HG03520 (cell line): Measurements from ENCODE around the gene ATP13A4.

Source experiments
- ATAC-seq: cut with Tn5 transposase; IDR thresholded peaks from one replicate; pipeline ENCODE4 v1.9.1; 2021; ENCODE audit warnings: mild to moderate bottlenecking, moderate library complexity; ENCODE audit not compliant: unreplicated experiment

The ATP13A4 gene

DNA sequence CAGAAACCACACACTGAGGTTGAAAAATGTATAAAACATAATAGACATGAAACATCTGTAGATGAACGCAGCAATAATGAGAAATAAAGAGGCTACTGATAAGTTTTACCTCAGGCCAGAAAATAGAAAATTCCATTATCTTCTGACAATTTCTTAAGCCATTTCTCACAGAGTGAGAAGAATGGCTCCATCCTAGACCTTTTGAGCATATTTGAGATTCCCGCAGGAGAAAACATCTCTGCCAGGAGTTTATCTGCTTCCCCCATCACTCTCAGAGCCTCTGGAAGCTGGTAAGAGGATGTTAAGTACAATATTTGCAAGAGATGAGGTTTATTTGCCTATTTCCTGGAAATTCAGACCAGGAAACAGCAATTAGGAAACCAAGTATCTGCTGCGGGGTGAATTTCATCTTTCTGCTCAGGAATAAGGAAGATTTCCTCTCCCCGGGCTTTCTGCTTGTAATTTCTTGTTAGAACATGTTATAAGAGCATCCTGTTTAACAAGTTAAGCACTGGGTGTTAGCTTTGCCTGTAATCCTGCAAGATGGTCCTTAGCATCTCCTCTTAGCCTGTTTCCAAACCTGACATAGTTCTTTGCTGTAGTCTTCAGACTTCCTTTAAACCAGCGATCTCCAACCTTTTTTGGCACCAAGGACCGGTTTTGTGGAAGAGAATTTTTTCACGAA lies 54.8 kb downstream of the ATP13A4 start:
- no peak for ATAC-seq

DNA sequence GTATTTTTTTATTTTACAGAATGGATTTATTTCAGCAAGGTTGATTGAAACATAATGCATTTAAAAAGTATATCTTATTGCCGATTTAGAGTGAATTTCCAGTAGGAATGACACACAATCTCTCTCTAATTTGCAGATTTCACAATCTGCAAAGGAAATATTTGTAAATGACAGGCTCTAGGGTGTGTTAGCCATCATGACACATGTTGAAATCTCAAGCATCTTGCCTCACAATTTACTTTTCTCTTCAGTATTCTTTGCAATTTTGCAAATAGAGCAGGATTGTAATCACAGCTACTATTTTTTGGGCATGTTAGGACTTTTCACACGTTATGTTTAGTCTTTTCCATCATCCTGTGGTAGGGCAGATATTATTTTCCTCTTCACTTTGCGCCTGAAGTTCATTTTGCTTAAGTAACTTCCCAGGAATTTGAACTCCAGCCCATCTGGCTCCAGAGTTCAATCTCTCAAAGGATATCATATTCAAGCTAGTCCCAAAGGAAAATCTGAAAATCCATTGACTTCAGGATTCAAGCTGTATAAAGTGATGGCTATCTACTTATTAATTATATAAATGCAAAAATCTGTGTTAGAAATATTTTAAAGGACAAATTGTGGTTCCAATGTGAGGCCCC lies 55.4 kb downstream of the ATP13A4 start:
- ATAC-seq, result no peak

GRCh38 chr3:193498215-193498614 lies 56.5 kb downstream of the ATP13A4 start:
- no peak for ATAC-seq

DNA sequence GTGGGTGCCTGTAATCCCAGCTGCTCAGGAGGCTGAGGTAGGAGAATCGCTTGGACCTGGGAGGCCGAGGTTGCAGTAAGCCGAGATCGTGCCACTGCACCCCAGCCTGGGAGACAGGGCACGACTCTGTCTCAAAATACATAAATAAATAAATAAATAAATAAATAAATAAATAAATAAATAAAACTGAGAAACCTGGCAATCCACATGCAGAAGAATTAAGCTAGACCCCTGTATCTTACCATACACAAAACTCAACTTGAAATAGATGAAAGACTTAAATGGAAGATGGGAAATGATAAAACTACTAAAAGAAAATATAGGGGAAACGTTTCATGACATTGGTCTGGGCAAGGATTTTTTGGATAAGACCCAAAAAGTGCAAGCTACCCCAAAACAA lies 58.0 kb downstream of the ATP13A4 start:
- no peak for ATAC-seq

DNA sequence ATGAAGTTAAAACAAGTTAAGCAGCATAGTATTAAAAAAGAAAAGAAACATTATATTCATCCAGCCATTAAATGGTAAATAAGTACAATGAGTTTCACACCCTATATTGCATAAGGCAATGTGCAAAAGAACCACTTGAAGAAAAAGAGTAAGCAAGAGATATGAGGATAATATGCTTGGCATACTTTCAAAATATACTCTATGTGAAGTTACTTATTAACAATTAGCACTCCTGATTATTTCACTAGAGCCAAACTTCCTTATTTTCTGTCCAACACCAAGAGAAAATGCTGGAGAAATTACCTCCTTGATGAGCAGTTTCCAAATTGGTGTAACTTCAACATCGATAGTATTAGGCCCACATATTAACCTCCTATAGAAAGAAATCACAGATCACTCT lies 63.7 kb downstream of the ATP13A4 start:
- ATAC-seq, result no peak

- ATAC-seq, result no peak
Observed at GRCh38 chr3:193490580-193490979, 64.1 kb downstream of the ATP13A4 start.

DNA sequence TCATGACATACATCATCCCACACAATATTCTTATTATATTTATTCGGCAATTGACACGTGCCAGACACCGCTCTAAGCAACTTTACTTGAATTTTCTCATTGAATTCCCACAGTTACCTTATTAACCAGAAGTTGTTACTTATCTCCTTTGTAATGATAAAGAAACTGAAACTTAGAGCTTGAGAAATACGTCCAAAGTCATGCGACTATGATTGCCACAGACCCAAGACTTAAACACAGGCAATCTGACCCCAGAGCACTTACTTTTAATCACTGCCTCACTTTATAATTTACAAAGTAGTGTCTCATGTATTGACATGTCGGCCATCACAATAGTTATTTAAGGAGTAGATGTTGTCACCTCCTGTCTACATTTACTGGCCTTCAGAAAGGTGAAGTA lies 64.7 kb downstream of the ATP13A4 start:
- ATAC-seq, result no peak

DNA sequence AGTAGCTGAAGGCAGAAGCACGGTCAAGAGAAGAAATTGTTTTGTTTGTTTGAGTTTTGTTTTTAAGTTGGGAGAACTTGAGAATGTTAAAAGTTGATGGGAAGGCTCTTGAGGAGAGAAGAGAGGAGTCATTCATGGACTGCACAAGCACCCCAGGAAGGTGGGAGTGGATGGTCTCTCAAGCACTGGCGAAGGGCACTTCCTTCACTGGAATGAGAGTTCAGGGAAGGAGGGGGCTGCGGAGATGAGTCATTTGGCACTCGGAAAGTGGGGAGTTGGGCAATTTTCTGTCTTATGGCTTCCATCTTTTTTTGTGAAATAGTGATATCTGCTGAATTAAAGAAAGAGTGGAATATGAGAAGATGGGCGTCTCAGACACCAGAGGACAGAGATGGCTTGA lies 66.0 kb downstream of the ATP13A4 start:
- no peak for ATAC-seq

GRCh38 chr3:193483988-193484539 lies 70.6 kb downstream of the ATP13A4 start:
- no peak for ATAC-seq

- ATAC-seq, result no peak
Observed at GRCh38 chr3:193481436-193481835, 73.3 kb downstream of the ATP13A4 start.

- no peak for ATAC-seq
Observed at GRCh38 chr3:193474446-193474845, 80.2 kb downstream of the ATP13A4 start.

DNA sequence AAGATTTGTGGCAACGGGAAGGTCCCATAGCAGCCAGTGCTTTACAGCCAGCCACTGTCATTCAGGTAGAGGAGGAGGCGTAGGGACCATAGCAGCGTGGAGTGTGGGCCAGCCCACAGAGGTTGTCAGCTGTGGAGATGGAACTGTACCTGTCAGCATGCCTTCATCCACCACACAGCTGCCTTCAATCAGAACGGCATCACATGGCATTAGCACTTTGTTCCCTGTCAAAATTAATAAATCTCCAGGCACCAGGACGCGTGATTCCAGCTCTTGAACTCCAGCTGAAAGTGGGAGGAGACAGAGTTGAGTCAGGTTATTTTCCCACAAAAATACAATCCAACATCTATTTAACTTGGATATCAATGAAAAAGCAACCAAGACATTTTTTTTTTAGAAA lies 84.0 kb downstream of the ATP13A4 start:
- no peak for ATAC-seq

GRCh38 chr3:193465992-193466608 lies 88.6 kb downstream of the ATP13A4 start:
- no peak for ATAC-seq

- ATAC-seq, result no peak
Observed at GRCh38 chr3:193464889-193465288, 89.8 kb downstream of the ATP13A4 start.

GRCh38 chr3:193457526-193457925 lies 97.2 kb downstream of the ATP13A4 start:
- no peak for ATAC-seq

DNA sequence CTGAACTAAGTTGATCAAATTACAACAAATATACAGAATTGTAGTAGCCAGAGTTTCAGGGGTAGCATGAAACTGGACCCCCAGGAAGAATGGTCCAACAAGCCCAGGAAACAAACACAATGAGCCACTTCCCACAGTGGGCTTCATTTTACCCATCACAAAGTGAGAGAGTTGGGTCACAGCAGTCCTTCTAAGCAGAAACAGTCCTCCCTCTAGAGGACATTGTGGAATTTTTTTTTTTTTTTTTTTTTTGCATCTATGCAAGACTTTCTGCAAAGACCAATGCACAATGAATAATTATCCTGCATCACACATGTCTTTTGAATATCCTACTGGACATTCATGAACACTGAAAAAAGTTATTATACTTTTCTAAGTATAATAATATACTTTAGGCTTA lies 102.4 kb downstream of the ATP13A4 start:
- no peak for ATAC-seq

DNA sequence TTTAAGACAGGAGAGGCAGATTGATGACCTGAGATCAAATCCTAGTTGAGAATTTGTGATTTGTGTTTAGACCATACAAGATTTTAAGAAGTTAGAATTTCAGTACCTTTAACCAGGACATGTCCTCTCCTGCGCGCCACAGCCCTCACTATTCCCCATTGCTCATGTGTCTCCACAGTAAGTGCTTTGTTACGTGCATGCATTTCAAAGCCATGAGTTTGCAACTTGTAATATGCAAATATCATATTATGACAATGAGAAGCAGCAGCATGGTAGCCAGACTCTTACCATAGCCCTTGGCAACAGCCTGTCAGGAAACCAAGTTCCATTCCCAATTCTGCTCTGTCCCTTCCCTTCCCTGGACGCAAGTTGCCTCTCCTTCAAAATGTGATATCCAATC lies 102.8 kb downstream of the ATP13A4 start:
- no peak for ATAC-seq

DNA sequence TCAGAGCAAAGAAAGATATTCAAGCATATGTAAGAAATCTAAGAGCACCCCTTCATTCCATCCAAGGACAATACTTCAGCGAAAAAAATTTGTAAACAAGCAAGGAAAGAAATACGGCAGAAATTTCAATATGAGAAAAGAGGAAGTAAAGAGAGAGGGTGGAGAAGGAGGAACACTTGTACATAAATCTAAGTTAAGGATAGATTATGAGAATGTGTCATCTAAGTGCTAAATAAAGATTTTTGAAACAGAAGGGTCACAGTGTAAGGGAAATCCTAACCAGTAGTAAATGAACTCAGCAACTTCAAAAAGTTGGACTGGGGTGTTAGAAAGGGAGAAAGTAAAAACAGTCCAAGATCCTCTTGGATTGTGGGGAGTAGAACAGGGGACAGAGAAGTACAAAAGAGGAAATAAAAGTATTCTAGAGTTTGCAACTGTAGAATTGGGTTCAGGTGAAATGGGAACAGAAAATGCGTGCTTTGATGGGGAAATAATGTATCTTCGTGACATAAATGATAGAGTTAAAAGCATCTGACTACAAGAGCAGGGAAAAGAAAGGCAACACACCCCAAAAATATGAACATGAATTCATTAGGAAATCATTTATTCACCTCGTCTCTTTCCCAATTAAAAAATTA lies 107.6 kb downstream of the ATP13A4 start:
- no peak for ATAC-seq

DNA sequence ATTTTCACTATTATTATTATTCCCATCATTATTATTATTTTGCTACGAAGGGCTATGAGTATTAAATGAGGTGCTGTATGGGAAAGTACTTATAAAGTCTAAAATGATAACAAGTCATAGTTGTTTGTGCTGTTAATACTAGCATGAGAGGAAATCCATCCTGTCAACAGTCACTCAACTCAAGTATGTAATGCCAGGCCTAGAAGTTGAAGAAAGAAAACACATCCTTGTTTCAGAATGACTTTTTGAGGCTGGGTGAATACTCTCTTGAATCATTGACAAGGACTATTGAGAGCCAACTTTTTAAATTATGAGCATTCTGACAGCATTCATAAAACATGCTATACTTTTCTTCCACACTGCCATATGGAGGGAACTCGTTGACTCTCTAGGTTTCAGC lies 115.3 kb downstream of the ATP13A4 start:
- ATAC-seq, result no peak

DNA sequence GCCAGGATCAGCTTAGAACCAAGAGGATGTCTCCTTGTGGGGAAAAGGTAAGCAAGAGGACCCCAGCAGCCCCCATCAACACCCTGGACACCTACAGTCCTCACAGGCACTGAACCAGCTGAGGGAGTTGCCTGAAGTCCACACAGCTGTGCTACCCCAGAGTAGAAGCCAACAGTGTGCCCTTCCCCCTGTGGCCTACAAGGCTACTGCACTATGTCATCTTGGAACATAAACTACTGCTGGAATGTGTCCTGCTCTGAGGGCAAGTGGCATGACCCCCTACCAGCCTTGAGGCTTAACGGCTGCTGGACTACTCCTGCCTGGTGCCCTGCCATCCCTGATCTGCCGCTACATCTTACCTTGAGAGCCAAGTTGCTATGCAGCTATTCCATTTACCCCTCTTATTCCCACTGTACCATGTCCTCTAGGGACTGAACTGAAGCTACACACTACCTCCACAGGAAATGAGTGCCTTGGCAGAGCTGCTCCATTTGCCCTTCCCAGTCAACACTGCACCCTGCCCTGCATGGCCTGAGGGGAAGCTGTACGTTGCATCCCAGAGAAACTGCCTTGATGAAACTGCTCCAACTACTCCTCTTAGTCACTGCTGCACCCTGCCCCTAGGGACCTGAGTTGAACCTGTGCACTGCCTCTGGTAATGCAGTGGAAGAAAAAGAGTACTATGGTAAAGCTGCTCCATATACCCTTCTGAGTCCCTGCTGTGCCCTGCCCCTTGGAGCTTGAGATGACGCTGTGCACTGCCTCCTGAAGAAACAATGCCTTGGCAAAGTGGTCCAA lies 135.9 kb downstream of the ATP13A4 start:
- no peak for ATAC-seq

DNA sequence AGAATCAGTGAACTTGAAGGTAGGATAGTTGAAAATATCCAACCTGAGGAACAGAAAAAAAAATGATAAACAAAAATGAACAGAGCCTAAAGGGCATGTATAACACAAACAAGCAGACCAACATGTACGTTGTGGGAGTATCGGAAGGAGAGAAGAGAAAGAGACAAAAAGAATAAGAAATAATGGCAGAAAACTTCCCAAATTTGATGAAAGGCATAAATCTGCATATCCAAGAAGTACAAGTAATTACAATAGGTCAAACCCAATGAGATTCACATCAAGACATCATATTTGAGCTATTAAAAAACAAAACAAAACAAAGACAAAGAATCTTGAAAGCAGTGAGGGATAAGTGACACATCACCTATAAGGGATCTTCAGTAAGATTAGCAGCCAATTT lies 138.1 kb downstream of the ATP13A4 start:
- no peak for ATAC-seq
